ENCODE measurements around the gene ULBP1. TPM values are rescaled to one million over a fixed set of nuclear protein-coding genes. Genes with fewer than 3 reads are reported as not detected.
"Not testable (repeated sequence)": the region's sequence is repeated elsewhere in the genome, so short reads cannot be mapped to it uniquely, and the experiment has no call there.

Gene ULBP1
- total RNA-seq, 2 experiments from 2014 or later, result 0.08 to 0.14 TPM

GRCh38 chr6:149954328-149954983 lies 9.3 kb upstream of the ULBP1 start:
- H3K36me3 Mint-ChIP-seq (ENCODE audit: low read depth); H3K4me3 Mint-ChIP-seq; CTCF ChIA-PET; H3K9me3 ChIP-seq (ENCODE audit: control insufficient read depth in 1 of 2, insufficient read depth in 1 of 2, low read length in 2 of 2); intact Hi-C loops (cut with DNase I, micrococcal nuclease); H3K4me3 ChIP-seq (ENCODE audit: low read length); H3K4me1 Mint-ChIP-seq (ENCODE audit: low read depth); H3K27ac Mint-ChIP-seq; ATAC-seq (ENCODE audit: poor library complexity); H3K9me3 Mint-ChIP-seq; POLR2A ChIA-PET; H3K36me3 ChIP-seq (ENCODE audit: insufficient read depth, low read length); DNase-seq; H3K27ac ChIP-seq (ENCODE audit: low read depth in 1 of 2, low read length in 2 of 2): not testable (repeated sequence)
- peaks cover 82% of the 10 kb centered on the region for H3K27me3 Mint-ChIP-seq
- Histone ChIP-seq H3K4me1 (ENCODE audit: insufficient read depth, low read length) (peaks cover 14% of the 10 kb centered on the region), H3K27me3 (ENCODE audit: control insufficient read depth in 1 of 2, insufficient read depth in 2 of 2, low read length in 2 of 2) (peaks cover 51 to 69% of the 10 kb centered on the region in 2 experiments)

- intact Hi-C loops (cut with DNase I, micrococcal nuclease); DNase-seq; H3K4me3 ChIP-seq (ENCODE audit: low read length); H3K36me3 Mint-ChIP-seq (ENCODE audit: low read depth); H3K27ac Mint-ChIP-seq; H3K36me3 ChIP-seq (ENCODE audit: insufficient read depth, low read length); H3K4me1 Mint-ChIP-seq (ENCODE audit: low read depth); H3K9me3 ChIP-seq (ENCODE audit: control insufficient read depth in 1 of 2, insufficient read depth in 1 of 2, low read length in 2 of 2); H3K9me3 Mint-ChIP-seq; POLR2A ChIA-PET; ATAC-seq (ENCODE audit: poor library complexity); H3K27ac ChIP-seq (ENCODE audit: low read depth in 1 of 2, low read length in 2 of 2); CTCF ChIA-PET: not testable (repeated sequence)
- Mint-ChIP-seq H3K4me3 (peak overlapping the region; percentile 22), H3K27me3 (peaks cover 82% of the 10 kb centered on the region)
- Histone ChIP-seq H3K4me1 (ENCODE audit: insufficient read depth, low read length) (peaks cover 14% of the 10 kb centered on the region), H3K27me3 (ENCODE audit: control insufficient read depth in 1 of 2, insufficient read depth in 2 of 2, low read length in 2 of 2) (peaks cover 51 to 67% of the 10 kb centered on the region in 2 experiments)
Measured at GRCh38 chr6:149954984-149955653, 8.6 kb upstream of the ULBP1 start.

- H3K4me1 Mint-ChIP-seq (ENCODE audit: low read depth); POLR2A ChIA-PET; H3K27ac Mint-ChIP-seq; H3K4me3 ChIP-seq (ENCODE audit: low read length); H3K36me3 Mint-ChIP-seq (ENCODE audit: low read depth); intact Hi-C loops (cut with DNase I, micrococcal nuclease); CTCF ChIA-PET; DNase-seq; H3K4me3 Mint-ChIP-seq; H3K9me3 Mint-ChIP-seq; H3K27ac ChIP-seq (ENCODE audit: low read depth in 1 of 2, low read length in 2 of 2); ATAC-seq (ENCODE audit: poor library complexity); H3K9me3 ChIP-seq (ENCODE audit: control insufficient read depth in 1 of 2, insufficient read depth in 1 of 2, low read length in 2 of 2); H3K36me3 ChIP-seq (ENCODE audit: insufficient read depth, low read length): not testable (repeated sequence)
- Histone ChIP-seq H3K4me1 (ENCODE audit: insufficient read depth, low read length) (peaks cover 14% of the 10 kb centered on the region), H3K27me3 (ENCODE audit: control insufficient read depth in 1 of 2, insufficient read depth in 2 of 2, low read length in 2 of 2) (peaks cover 52 to 66% of the 10 kb centered on the region in 2 experiments)
- peaks cover 82% of the 10 kb centered on the region for H3K27me3 Mint-ChIP-seq
Measured at GRCh38 chr6:149955654-149956317, 8.0 kb upstream of the ULBP1 start.

GRCh38 chr6:149958124-149958523 lies 5.6 kb upstream of the ULBP1 start:
- H3K27ac ChIP-seq (ENCODE audit: low read depth in 1 of 2, low read length in 2 of 2); CTCF ChIA-PET; ATAC-seq (ENCODE audit: poor library complexity); POLR2A ChIA-PET; intact Hi-C loops (cut with DNase I, micrococcal nuclease); H3K36me3 Mint-ChIP-seq (ENCODE audit: low read depth); H3K4me3 ChIP-seq (ENCODE audit: low read length); H3K27ac Mint-ChIP-seq; H3K36me3 ChIP-seq (ENCODE audit: insufficient read depth, low read length); H3K9me3 Mint-ChIP-seq; DNase-seq; H3K4me3 Mint-ChIP-seq: not testable (repeated sequence)
- peaks cover 82% of the 10 kb centered on the region for H3K27me3 Mint-ChIP-seq
- H3K4me1 Mint-ChIP-seq (ENCODE audit: low read depth), result peaks cover 10% of the 10 kb centered on the region
- Histone ChIP-seq H3K27me3 (ENCODE audit: control insufficient read depth in 1 of 2, insufficient read depth in 2 of 2, low read length in 2 of 2) (peaks cover 58 to 59% of the 10 kb centered on the region in 2 experiments), H3K4me1 (ENCODE audit: insufficient read depth, low read length) (peaks cover 19% of the 10 kb centered on the region), H3K9me3 (ENCODE audit: control insufficient read depth in 1 of 2, insufficient read depth in 1 of 2, low read length in 2 of 2) (peaks cover 0 to 11% of the 10 kb centered on the region in 2 experiments)

GRCh38 chr6:149959806-149960205 lies 3.9 kb upstream of the ULBP1 start:
- Histone ChIP-seq H3K27me3 (ENCODE audit: control insufficient read depth in 1 of 2, insufficient read depth in 2 of 2, low read length in 2 of 2) (peaks cover 62 to 69% of the 10 kb centered on the region in 2 experiments), H3K4me1 (ENCODE audit: insufficient read depth, low read length) (peaks cover 22% of the 10 kb centered on the region), H3K9me3 (ENCODE audit: control insufficient read depth in 1 of 2, insufficient read depth in 1 of 2, low read length in 2 of 2) (peaks cover 0 to 12% of the 10 kb centered on the region in 2 experiments)
- ATAC-seq (ENCODE audit: poor library complexity); POLR2A ChIA-PET; H3K9me3 Mint-ChIP-seq; H3K4me3 Mint-ChIP-seq; H3K4me3 ChIP-seq (ENCODE audit: low read length); H3K27ac ChIP-seq (ENCODE audit: low read depth in 1 of 2, low read length in 2 of 2); DNase-seq; CTCF ChIA-PET; H3K36me3 Mint-ChIP-seq (ENCODE audit: low read depth); H3K27ac Mint-ChIP-seq; H3K36me3 ChIP-seq (ENCODE audit: insufficient read depth, low read length): not testable (repeated sequence)
- Mint-ChIP-seq H3K27me3 (peaks cover 91% of the 10 kb centered on the region), H3K4me1 (ENCODE audit: low read depth) (peaks cover 24% of the 10 kb centered on the region)
- intact Hi-C loops (cut with DNase I, micrococcal nuclease), result loop anchor here in 1 of 2 experiments (2.0 to 5.0 kb wide), 2 partner anchors 21 to 47 kb away; no protein-coding TSS in a partner anchor
